H1 (cell line): Measurements from ENCODE around the gene NQO2. TPM values are rescaled to one million over a fixed set of nuclear protein-coding genes. Genes with fewer than 3 reads are reported as not detected.
A peak's percentile ranks its signal among the peaks of the same experiment; 100 is the strongest.

Experiments used
- BCL11A ChIP-seq, 2 experiments: IDR thresholded peaks; one replicate each; pipeline ENCODE4 v1.6.1; 2011; ENCODE audit warnings: low read depth in 2 of 2, low read length in 2 of 2, mild to moderate bottlenecking in 2 of 2
- CBX5 ChIP-seq: fragments of 300-800, 300-1000 bp; sonication (generic); IDR thresholded peaks from 2 replicates; pipeline ENCODE4 v1.7.1; 2016; ENCODE audit warnings: antibody characterized with exemption, low read length, low read depth
- CBX8 ChIP-seq: fragments of 300-800, 300-1000 bp; sonication (generic); IDR thresholded peaks from 2 replicates; pipeline ENCODE4 v1.7.1; 2016; ENCODE audit warnings: low read depth, low read length, borderline replicate concordance
- EGR1 ChIP-seq: IDR thresholded peaks from 2 replicates; pipeline ENCODE4 v1.6.1; 2011; ENCODE audit warnings: low read depth, low read length, borderline replicate concordance
- EZH2 ChIP-seq: fragments of 200-600 bp; sonication (generic); IDR thresholded peaks from 2 replicates; pipeline ENCODE4 v1.7.1; 2012; ENCODE audit warnings: low read depth, mild to moderate bottlenecking, moderate library complexity, low read length, inconsistent platforms; ENCODE audit not compliant: severe bottlenecking
- HDAC6 ChIP-seq: IDR thresholded peaks from one replicate; pipeline ENCODE4 v1.7.1; 2012; ENCODE audit warnings: low read depth, mild to moderate bottlenecking, inconsistent platforms, low read length, moderate library complexity
- JUND ChIP-seq: IDR thresholded peaks from 2 replicates; pipeline ENCODE4 v1.6.1; 2011; ENCODE audit warnings: mild to moderate bottlenecking, improper control_type of control experiment, low read length
- KDM4A ChIP-seq: IDR thresholded peaks from one replicate; pipeline ENCODE4 v1.7.1; 2012; ENCODE audit warnings: low read depth, mild to moderate bottlenecking, moderate library complexity, low read length, inconsistent platforms; ENCODE audit not compliant: severe bottlenecking
- KDM5A ChIP-seq: fragments of 200-600 bp; IDR thresholded peaks from 2 replicates; pipeline ENCODE4 v1.7.1; 2012; ENCODE audit warnings: mild to moderate bottlenecking, low read length, inconsistent platforms, mixed read lengths
- MAFK ChIP-seq: IDR thresholded peaks from 2 replicates; pipeline ENCODE4 v1.6.1; 2012; ENCODE audit warnings: low read depth, mild to moderate bottlenecking, improper control_type of control experiment, low read length
- MAX ChIP-seq: IDR thresholded peaks from 2 replicates; pipeline ENCODE4 v1.6.1; 2012; ENCODE audit warnings: inconsistent platforms
- POLR2AphosphoS5 ChIP-seq: IDR thresholded peaks from 2 replicates; pipeline ENCODE4 v1.6.1; 2011; ENCODE audit warnings: low read depth, low read length
- RFX5 ChIP-seq: IDR thresholded peaks from 2 replicates; pipeline ENCODE4 v1.6.1; 2011; ENCODE audit warnings: low read depth, low read length, improper control_type of control experiment, borderline replicate concordance
- RNF2 ChIP-seq: fragments of 200-900, 300-1000 bp; sonication (generic); IDR thresholded peaks from 2 replicates; pipeline ENCODE4 v1.7.1; 2016; ENCODE audit warnings: borderline replicate concordance, low read depth, mild to moderate bottlenecking, antibody characterized with exemption, low read length; ENCODE audit not compliant: poor library complexity, severe bottlenecking; ENCODE audit errors: missing control alignments
- SAP30 ChIP-seq: fragments of 300-600 bp; sonication (generic); IDR thresholded peaks from 2 replicates; pipeline ENCODE4 v1.7.1; 2012; ENCODE audit warnings: low read length, moderate library complexity, mild to moderate bottlenecking, inconsistent platforms; ENCODE audit not compliant: insufficient read depth, insufficient replicate concordance
- SIN3A ChIP-seq, 2 experiments: IDR thresholded peaks in 1 of 2; conservative IDR thresholded peaks in 1 of 2; 2 replicates each; pipeline ENCODE4 v1.6.1; 2011 to 2012; ENCODE audit warnings: low read length in 2 of 2, improper control_type of control experiment in 1 of 2, low read depth in 1 of 2, mild to moderate bottlenecking in 1 of 2
- SP1 ChIP-seq: IDR thresholded peaks from 2 replicates; pipeline ENCODE4 v1.6.1; 2011; ENCODE audit warnings: low read depth, low read length
- SP2 ChIP-seq: IDR thresholded peaks from 2 replicates; pipeline ENCODE4 v1.6.1; 2012; ENCODE audit warnings: mild to moderate bottlenecking, low read length, inconsistent platforms
- SUZ12 ChIP-seq: fragments of 200-600 bp; sonication (generic); IDR thresholded peaks from 2 replicates; pipeline ENCODE4 v1.6.1; 2012; ENCODE audit warnings: mild to moderate bottlenecking, inconsistent platforms, low read length, moderate library complexity, mixed read lengths
- TEAD4 ChIP-seq: IDR thresholded peaks from 2 replicates; pipeline ENCODE4 v1.6.1; 2012; ENCODE audit warnings: low read depth, low read length, inconsistent platforms, mixed read lengths
- USF2 ChIP-seq: IDR thresholded peaks from 2 replicates; pipeline ENCODE4 v1.6.1; 2011; ENCODE audit warnings: low read length, improper control_type of control experiment
- ZNF274 ChIP-seq: IDR thresholded peaks from 2 replicates; pipeline ENCODE4 v1.7.0; 2012; ENCODE audit warnings: low read length, borderline replicate concordance; ENCODE audit errors: extremely low read depth
- polyA plus RNA-seq, 7 experiments: library from polyadenylated mRNA; depleted of rRNA in 3 of 7; stranded (reverse) in 5 of 7; unstranded in 2 of 7; fragments of >200 nt in 5 of 7; fragments of 200-250 nt in 2 of 7; gene quantifications; 1 replicate in 5 of 7; 2 replicates in 1 of 7; 4 replicates in 1 of 7; pipeline versions ENCODE4 v1.2.1 to v1.2.3, GENCODE V29; 2011 to 2013; ENCODE audit warnings: missing spikeins in 2 of 7, mixed read lengths in 2 of 7
- total RNA-seq: library from RNA; stranded (reverse); fragmentation: NEBNext Ultra II Directional; extraction: Animal tissue kit (Norgen Biotek cat#: 25700); gene quantifications from 2 replicates; pipeline ENCODE4 v1.2.1, GENCODE V29; 2021

Gene NQO2
- total and polyA plus RNA-seq, 2 of the 8 experiments (the other 6 are each of a cell fraction or from before 2014, with no cell fraction given) = 135 to 168 TPM

- TF ChIP-seq USF2 (no peak), TEAD4 (no peak; the same call in 1 of the 2 replicates), KDM5A (no peak), SAP30 (no peak), MAFK (no peak), SUZ12 (no peak), BCL11A (IDR thresholded peaks at IDR 0.05; ENCODE audit: low read depth in 2 of 2, low read length in 2 of 2) (no peak), EGR1 (peak; percentile 63), SIN3A (conservative IDR thresholded peaks at IDR 0.05 in 1 of 2, IDR thresholded peaks at IDR 0.05 in 1 of 2; ENCODE audit: low read depth in 1 of 2, low read length in 2 of 2) (peak in 1 of 2 experiments; percentile 20; a peak in 1 of 4 replicates), MAX (peak; percentile 11; the same call in 1 of the 2 replicates), RFX5 (no peak), HDAC6 (no peak), ZNF274 (no peak), EZH2 (no peak), CBX5 (no peak), RNF2 (no peak), SP2 (no peak), CBX8 (no peak), JUND (no peak), SP1 (no peak), KDM4A (peak; percentile 93), POLR2AphosphoS5 (peak; percentile 56)
These were observed 68.9 kb downstream of the NQO2 start, which contains the start of gene RIPK1 (continued) for GRCh38 chr6:3068329-3069214.
